GM18868 (cell line): Measurements from ENCODE around the gene ABCA3.

Experiments used
- ATAC-seq: cut with Tn5 transposase; IDR thresholded peaks from one replicate; pipeline ENCODE4 v1.9.1; 2021; ENCODE audit warnings: mild to moderate bottlenecking, moderate library complexity; ENCODE audit not compliant: unreplicated experiment

ABCA3 gene

DNA sequence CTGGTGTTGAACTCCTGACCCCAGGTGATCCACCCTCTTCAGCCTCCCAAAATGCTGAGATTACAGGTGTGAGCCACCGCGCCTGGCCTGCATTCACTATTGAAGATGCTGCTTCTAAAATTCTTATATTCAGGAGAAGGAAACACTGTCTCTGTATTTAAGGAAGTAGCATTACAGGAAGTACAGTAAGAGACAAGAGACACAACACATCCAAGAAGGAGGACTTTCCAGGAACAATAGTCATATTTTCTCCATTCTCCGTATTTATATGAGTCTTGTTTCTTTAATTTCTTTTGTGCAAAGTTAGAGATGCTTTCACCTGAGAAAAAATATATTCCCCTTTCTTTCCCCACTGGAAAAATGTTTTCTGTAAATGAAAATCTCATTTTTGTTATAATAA is 18.3 kb upstream of the ABCA3 start:
- ATAC-seq = no peak

DNA sequence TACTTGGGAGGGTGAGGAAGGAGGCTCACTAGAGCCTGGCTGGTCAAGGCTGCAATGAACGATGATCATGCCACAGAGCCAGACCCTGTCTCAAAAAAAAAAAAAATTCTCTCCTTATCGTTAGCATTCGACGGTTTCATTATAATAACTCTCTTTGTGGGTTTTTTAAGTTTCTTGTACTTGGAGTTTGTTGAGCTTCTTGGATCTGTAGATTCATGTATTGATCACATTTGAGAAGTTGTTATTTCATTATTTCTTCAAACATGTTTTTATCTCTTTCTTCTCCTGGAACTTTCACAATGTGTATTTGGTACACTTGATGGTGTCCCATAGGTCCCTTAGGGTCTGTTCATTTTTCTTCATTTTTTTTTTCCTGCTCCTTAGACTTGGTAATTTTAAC is 16.8 kb upstream of the ABCA3 start:
- no peak for ATAC-seq

DNA sequence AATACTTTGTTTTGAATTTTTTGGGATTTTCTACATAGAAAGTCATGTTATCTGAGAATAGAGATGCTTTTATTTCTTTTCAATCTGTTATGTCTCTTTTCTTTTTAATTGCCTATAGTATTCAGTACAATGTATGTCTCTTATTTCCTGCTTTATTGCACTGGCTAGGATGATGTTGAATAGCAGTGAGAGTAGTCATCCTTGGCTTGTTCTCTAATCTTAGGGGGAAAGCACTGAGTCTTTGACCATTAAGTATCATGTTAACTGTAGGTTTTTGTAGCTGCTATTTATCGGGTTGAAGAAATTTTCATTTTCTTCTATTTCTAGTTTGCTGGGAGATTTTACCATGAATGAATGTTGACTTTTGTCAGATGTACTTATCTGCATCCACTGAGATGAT is 10.0 kb upstream of the ABCA3 start:
- ATAC-seq = no peak

DNA sequence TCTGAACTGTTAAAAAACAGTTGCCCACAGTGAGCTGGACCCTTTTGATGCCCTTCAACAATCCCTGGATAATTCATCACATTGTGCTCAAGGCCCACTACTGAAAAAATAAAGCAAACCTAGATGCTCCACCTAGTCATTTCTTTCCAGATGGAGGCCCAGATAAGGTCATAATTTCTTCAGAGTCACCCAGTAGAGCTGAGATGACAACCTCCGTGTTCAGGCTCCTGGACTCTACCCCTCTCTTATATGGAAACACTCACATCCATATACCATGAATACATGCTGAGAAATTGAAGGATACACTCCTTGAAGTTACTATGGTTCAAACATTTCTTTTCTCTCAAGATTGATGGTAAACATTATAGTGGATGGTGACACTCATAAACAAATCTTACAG is 2.7 kb upstream of the ABCA3 start:
- no peak for ATAC-seq

DNA sequence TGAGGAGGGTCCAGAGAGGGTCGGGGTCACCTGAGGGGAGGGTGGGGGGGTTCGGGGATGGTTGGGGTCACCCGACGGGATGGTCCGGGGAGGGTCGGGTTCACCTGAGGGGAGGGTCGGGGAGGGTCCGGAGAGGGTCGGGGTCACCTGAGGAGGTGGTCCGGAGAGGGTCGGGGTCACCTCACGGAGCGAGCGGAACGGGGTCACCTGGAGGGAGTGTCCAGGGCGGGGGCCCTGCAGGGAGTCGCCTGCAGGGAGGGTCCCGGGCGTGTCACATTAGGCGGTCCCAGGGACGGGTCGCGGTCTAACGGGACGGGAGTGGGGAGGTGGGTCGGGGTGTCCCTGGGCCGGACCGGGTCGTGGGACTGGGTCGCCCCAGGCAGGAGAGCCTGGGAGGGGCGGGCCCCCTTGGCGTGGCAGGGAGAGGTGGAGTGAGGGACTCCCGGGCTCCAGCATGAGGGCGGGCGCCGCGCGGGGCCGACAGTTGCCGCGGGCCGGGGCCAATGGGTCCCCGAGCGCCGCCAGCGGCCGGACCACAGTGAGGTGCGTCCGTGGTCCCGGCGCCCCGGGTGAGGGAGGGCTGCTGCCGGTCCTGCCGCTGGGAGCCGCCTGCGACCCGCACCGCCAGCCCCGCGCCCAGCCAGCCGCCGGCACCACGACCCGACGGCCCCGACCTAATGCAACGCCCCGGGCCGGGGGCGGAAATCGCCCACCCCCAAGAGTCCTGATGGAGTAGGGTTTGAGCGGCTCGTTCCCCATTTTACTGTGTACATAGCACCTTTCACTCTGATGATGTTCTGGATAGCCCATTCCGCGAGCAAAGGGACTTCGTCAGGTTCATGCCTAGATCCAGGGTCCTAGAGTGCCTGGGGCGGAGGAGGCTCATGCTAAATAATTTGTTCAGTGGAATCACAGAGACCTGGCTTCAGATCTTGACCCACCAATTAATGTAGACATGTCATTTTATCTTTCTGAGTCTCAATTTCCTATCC is 1.2 kb upstream of the ABCA3 start:
- ATAC-seq = no peak

DNA sequence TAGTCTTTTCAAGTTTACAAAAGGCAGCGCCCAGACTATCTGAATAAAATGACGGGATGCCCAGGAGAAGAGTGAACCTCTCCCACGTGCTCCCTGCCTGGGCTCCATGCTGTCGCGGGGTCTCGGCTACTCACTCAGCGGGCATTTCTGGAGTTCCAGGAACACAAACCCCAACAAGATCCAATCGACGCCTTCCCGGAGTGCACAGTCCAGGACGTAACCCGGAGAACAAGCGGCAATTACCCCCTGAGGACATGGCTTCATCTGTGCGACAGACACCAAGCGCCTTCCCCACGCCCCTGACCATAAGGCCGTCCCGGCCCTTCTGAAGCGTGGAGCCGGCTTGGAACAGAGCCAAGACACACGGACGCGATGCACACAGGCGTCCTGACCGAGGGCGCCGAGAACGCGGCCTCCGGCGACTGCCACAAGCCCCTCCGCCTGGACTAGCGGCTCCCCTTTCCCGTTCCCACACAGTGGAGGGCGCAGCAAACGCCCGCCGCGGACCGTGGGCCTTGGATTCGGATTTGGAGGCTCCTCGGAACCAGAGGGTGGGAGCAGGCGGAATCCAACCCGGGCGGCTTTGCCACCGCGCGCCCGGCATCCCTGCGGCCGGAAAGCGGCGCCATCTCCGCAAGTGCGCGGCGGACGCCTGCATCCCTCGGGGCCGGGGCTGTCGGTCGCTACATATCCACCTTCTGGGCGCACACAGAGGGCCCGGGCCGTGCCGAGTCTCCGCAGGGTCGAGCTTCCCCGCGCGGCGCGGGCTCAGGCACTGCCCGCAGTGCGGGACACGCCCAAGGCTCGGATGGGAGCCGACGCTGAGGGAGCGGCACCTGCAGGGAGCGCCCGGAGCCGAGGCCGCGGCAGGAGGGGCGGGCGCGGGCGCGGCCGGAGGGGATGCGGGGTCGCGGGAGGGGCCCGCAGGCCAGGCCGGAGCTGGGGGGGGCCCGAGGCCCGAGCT is 725 bp downstream of the ABCA3 start:
- ATAC-seq = peak; percentile 22

DNA sequence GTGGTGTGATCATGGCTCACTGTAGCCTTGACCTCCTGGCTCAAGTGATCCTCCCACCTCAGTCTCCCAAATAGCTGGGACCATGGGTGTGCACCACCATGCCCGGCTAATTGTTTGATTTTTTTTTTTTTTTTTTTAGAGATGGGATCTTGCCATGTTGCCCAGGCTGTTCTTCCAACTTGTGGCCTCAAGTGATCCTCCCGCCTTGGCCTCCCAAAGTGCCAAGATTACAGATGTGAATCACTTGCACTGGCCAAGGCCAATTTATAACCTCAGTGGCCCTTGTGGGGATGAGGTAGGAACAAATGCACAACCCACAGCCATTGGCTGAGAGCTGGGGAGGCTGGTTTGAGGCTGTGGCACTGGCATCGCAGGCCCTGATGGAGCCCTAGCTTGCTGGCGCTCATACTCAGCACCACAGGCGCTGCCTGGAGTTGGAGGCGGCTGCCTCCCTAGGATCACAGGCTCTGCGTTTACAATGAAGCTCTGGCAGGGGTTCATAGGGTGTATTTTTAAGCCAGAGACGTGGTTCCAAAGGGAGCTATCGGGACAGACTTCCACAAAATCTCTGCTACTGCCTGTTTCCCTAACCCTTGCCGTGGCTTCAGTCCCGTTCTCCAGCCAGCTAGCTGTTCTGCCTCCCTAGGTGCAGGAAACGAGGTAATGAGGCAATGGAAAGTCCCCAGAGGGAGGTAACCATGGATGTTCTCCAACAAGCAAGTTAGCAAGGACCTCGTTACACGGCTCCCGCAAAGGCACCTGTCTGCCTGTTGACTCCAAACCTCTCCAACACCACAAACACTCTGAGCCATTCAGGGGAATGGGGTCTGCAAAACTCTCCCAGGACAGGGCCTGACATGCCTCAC is 2.9 kb downstream of the ABCA3 start:
- ATAC-seq = no peak

DNA sequence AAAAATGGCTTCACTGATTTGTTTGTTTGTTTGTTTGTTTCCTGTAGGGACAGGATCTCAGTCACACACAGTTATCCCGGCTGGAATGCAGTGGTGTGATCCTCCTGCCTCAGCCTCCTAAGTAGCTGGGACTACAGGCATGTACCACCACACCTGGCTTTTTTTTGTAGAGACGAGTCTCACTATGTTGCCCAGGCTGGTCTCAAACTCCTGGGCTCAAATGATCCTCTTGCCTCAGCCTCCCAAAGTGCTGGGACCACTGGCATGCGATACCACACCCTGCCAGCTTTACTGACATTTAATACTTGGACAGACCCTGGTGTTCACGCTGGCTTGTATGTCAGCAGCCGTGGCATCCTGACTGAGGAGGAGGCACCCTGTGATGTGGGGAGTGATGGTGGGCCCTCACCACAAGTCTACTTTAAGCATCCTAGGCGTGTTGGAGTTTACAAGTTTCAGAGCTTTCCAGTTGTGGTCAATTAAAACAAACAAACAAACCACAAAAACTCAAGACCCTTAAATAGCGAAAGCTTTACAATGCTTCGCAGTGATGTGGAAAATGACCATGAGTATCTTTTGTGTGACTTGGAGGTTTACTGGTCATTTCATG is 5.1 kb downstream of the ABCA3 start:
- no peak for ATAC-seq

DNA sequence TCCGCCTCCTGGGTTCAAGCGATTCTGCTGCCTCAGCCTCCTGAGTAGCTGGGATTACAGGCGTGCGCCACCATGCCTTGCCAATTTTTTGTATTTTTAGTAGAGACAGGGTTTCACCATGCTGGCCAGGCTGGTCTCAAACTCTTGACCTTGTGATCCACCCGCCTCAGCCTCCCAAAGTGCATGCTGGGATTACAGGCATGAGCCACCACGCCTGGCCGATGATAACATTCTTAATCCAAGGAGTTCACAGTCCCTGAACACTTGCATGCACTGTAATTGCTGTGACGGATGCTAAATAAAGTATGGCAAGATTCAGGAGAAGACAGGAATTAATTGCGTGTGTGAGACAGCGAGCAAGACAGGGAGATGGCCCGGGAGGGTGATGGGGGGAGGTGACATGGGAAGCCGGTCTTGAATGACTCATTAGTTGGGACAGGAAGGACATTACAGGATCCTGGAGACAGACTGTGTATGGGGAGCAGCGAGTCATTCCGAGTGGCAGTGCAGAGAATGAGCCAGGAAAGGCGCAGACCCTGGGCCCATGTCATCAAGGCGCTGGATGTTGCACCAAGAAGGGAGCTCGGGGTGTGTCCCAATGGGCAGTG is 6.7 kb downstream of the ABCA3 start:
- ATAC-seq = no peak

DNA sequence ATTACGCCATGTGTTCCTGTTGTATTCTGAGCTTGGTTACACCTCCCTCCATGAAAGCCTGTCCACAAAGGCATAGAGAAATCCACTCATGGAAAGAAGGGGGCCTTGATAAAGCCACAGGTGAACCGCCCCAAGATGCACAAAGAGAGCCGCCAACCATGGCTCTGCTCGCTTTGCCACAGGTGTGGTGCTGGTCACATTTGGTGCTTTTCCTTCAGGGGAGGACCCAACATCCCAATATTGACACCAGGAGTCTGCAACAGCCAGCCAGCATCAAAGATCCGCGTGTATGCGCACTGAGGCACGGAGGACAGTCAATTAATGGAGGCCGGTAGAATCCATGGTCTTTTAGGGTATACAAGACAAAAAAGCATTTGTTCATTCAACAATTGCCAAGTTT is 7.3 kb downstream of the ABCA3 start:
- no peak for ATAC-seq

DNA sequence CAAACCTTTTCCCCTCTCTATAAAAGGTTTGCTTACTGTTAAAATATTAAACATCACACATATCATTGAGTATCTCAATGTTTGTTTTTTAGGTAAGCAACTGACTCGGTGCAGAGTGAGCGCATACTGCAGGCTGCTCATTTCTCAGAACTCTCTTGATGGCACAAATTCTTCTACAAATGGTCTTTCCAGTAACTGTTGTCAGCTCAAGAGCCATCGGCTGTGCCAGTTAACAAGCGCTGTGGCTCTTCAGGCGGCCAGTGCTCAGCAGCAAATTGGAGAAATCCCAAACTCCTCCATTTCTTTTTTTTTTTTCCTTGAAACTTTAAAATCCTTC is 8.6 kb downstream of the ABCA3 start:
- no peak for ATAC-seq

DNA sequence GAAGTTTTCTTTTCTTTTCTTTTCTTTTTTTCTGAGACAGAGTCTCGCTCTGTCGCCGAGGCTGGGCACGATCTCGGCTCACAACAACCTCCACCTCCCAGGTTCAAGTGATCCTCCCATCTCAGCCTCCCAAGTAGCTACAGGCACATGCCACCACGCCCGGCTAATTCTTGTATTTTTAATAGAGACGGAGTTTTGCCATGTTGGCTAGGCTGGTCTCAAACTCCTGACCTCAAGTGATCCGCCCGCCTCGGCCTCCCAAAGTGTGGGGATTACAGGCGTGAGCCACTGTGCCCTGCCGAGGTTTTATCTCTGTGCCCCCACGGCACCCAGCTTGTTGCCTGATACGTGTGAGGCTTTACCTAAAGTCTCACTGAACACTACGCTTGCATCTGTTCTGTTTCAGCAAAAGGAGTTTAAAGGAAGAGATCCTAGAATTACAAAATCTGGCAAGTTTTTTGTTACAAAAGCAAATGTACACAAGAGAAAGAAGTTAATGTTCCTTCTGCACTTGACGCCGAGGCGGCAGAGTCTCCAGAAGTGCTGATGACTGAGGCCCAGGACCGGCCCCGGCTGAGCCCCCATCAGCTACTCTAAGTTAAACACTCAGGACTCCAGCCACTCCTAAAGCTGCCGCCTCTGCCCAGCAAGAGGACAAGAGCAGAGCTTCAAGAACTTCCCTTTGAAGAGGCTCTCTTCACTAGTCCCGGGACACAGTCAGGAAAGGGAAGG is 9.2 kb downstream of the ABCA3 start:
- no peak for ATAC-seq

DNA sequence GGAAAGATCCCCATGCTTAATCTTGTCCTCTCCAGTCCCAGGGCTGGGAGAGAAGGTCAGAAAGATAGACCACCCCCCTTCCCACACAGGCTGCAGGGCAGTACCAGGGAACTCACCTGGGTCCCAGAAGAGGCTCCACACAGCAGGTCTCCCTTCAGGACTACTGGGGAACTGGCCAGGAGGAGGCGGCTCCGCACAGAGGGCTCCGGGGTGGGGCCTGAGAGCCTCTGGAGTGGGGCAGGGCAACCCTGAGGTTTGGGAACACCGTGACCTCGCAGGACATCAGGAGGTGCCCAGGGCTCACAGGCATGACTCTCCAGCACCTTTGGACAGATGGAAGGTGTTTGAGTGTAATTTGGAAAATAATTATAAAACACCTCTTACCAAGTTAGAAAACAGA is 11.0 kb downstream of the ABCA3 start:
- ATAC-seq = no peak

DNA sequence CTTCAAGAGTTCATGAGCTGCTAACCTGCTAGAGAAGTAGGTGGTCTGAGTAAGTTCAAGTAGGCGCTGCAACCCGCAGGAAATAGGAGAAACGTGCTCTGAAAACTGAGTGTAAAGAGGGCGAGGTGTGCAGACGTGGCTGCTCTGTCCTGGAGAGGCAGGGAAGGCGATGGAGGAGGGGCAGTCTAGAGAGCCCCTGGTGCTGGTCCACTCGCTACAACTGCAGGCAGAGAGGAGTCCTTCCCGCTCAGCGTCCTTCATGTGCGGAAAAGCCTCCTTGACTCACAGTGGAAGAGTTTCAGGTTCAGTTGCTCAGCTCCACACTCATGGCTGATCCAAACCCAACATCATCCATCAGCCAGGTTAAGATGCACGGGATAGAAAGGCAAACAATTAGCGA is 12.1 kb downstream of the ABCA3 start:
- ATAC-seq = no peak

DNA sequence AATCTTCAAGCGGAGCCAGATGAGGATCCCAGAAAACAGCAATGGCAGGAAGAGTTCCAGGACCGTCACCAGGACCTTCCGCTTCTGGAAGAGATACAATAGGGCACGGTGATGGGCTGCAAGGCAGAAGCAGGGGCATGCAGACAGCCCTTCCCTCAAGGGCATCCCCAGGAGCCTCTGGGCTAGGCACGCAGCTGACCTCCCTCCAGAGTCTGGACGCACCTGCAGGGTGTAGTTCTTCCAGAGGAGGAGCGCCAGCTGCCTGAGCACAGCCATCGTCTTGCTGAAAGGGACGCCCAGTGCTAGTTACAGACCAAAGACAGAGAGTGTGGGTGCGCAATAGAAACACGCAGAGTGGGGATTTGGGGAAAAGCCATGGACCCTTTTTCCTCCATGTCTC is 14.3 kb downstream of the ABCA3 start:
- ATAC-seq = no peak

DNA sequence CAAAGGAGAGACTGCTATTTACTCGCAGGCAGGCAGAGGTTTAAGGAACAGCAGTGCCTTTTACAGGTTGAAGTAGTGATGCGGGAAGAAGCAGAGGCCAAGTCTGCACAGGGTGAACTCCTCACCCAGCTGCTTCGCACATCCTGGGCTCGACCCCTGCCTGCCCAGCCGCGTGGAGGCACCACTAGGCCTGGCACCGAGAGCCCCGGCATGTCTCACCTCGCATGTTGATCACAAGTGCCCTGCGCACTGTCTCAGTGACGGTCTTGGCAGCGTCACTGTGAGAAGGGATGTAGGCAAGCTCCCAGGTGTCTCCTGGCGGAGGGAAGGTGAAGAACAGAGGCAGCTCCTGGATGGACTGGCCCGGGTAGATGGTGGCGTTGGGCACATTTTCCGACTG is 14.7 kb downstream of the ABCA3 start:
- no peak for ATAC-seq

DNA sequence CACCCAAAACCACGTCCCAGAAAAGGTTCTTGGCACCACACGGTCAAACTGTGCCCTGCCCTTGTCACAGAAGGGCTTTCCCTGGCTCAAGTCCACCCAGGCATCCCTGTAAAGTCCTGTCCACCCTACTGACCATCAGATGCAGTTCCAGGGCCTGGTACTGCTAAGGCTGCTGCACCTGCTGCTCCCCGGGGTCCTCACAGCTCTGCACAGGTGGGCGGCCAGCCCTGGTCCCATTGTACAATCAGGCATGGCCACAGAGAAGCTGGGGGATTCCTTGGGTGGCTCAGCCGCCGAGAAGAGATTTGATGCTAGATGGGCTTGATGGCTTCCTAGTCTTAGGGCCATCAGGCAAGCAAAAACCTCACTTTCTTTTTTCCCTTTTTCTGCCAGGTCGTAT is 15.3 kb downstream of the ABCA3 start:
- no peak for ATAC-seq

DNA sequence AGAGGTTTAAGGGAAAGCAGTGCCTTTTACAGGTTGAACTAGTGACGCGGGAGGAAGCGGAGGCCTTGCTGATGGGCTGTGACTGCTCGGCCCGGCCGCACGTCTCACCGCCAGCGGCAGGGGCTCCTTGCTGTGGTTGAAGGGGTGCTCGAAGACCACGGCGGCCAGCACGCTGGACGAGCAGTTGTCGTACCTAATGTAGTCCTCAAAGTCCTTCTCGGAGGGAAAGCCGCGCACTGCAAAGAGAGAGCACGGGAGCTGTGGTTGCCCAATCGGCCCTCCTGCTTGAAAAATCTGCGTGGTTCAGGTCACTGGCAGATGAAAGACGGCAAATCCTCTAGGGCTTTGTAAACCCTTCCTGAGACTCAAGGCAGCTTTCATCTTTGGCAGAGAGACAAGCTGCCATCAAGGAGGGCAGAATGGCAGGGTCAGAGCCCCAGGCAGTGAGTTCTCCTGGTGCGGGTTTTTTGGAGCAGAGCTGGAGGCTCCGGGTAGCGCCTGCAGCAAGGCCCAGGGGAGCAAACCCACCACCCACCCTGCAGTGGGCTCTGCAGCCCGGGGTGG is 16.1 kb downstream of the ABCA3 start:
- no peak for ATAC-seq

DNA sequence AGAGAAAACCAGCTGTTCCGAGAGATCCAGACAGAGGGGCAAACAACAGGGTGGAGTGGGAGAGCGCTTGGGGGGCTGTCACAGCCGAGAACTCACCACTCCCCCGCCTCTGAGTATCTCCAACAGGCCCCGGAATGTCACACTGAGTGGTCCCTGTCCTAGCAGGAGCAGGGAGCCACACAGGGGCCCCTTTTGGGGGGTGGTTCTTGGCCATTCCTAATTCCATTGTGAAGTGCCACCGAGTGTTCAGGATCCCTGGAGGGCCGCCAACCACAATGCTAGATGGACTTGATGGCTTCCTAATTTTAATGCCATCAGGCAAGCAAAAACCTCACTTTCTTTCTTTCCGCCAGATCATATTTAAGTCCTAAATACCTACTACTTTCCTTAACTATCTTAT is 16.8 kb downstream of the ABCA3 start:
- no peak for ATAC-seq
